ENCODE data around the gene ALDH1L2.
"Not testable (repeated sequence)": the region's sequence is repeated elsewhere in the genome, so short reads cannot be mapped to it uniquely, and the experiment has no call there.

Gene ALDH1L2

DNA sequence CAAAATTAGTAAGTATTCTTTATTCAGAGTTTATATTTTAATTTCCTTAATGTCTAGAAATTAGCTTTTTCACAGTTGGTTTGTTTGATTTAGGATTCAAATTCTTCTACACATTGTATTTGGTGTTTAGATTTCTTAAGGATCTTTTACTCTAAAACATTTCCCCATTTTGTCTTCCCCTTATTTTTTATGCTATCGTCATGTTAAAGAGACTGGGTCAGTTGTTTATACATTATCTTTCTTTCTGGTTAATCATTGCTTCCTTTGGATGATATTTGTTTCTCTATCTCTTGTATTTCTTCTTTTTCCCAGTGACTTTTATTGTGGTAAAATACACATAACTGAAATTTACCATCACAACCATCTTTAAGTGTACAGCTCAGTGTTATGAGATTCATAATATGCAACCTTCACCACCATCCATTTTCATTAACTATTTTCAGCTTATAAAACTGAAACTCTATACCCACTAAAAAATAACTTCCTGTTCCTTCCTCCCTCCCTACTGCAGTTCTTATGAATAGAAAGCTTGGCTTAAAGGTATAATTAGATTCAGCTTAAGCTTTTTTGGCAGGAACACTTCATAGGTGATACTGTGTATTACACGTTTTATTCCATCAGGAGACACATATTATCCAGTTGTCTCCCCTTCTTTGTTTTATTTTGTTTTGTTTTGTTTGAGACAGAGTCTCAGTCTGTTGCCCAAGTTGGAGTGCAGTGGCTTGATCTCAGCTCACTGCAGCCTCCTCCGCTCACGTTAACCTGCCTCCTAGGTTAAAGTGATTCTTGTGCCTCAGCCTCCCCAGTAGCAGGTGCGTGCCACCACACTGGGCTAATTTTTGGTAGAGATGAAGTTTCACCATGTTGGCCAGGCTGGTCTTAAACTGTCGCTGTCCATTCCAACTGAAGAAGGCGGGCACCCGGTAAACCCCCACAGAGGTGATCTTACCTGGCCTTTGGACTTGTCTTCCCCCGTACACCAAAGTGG, 53.1 kb downstream of the ALDH1L2 start:
- no peak for DNase-seq

DNA sequence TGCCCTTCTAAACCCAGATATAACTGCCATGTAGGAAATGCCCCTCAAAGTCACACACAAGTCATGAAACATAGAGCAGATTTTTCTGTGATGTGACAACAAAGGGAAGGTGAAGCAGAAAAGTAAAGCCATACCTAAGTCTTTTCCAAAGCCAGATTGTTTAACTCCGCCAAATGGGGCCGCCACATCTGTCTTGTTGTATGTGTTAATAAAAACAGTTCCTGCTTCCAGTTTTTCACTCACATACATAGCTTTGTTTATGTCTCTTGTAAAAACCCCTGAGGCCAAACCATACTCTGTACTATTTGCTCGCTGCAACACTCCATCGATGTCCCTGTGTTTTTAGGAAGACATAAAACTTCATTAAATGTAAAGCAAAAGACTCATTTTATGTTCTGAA, 57.8 kb downstream of the ALDH1L2 start:
- DNase-seq, result no peak

DNA sequence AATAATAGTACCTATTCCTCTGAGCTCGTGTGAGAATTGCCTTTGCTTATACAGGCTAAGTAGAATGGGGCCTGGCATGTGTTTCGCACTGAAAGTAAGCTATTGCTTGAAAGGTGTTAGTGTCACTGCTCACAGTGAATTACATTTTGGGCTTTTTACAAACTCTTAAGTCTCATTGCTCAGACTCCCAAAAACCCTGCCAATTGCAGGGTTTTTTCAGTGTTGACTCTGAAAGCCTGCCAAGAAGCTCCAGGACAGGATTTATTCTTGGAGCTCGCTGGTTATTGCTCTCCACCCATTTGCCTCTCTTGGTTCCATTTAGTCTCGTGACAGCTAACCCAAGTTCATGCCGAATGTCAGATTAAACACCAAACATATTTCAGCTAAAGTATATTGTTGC, 58.4 kb downstream of the ALDH1L2 start:
- no peak for DNase-seq

DNA sequence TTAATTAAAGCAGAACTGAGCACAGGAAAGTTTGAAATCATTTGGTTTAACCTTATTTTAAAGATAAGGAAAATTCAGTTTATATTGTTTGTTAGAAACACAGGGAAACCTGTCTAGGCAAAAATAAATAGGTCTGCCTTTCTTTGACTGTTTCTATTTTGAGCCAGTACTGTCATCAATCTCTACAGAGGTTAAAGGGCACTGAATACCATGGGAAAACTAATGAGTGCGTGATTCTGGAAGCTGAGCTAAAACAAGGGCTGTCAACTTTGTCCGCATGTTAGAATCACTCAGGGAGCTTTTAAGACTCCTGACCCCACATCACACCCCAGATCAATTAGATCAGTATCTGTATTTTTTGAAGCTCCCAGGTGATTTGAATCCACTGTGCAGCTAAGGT, 59.3 kb downstream of the ALDH1L2 start:
- no peak for DNase-seq

DNA sequence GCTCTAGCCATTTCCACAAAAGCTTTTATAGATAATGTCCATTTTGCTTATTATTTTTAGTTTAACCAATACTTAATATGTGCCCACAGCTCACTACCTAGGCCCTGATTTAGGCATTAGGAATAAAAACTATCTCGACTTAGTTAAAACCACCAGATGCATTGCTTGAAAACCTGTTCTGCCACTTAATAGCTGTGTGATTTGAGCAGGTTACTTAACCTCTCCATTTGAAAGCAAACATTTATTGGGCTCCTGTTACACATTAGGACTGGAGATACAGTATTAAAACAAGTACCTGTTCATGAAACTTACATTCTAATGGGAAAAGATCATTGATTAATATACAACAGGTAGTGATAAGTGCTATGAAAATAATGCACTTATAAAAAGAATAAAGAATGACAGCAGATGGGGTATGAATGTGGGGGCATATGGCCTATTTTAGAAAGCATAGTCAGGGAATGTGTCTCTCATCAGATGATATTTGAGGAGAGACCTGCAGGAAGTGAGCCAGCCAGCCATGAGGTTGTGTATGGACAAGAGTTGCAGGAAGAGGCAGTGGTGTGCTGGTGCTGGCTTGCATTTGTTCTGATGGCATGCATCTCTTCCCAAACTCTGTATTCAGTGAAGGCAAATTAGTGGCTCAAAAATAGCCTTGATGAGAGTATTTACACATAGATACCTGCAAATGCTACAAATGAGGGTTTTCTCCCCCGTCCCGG, 63.9 kb downstream of the ALDH1L2 start:
- DNase-seq, result no peak

DNA sequence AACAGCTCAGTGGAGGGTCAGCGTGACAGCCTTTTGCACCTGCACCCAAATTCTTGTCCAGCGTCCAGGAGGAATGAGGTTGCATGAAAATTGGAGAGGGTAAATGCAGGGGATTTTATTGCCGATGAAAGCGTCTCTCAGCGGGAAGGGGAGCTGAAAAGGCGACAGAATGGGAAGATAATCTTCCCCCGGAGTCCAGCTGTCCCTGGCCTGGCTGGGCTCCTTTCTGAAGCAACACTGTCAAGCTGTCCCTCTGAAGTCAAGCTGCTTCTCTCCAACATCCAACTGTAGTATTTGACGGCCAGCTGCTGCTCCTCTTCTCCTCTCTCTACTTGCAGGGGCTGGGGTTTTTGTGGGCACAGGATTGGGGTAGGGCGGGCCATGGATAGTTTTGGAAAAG, 65.5 kb downstream of the ALDH1L2 start:
- no peak for DNase-seq

DNA sequence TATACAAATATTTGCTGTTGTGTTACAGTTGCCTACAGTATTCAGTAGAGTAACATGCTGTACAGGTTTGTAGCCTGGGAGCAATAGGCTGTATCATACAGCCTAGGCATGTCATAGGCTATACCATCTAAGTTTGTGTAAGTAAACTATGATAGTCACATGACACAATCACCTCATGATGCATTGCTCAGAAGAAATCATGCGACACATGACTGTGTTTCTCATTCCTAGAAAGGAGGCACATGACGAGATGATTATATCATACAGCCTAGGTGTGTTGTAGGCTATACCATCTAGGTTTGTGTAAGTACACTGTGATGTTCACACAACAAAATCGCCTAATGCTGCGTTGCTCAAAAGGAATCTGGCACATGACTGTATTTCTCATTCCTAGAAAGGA, 66.2 kb downstream of the ALDH1L2 start:
- no peak for DNase-seq

DNA sequence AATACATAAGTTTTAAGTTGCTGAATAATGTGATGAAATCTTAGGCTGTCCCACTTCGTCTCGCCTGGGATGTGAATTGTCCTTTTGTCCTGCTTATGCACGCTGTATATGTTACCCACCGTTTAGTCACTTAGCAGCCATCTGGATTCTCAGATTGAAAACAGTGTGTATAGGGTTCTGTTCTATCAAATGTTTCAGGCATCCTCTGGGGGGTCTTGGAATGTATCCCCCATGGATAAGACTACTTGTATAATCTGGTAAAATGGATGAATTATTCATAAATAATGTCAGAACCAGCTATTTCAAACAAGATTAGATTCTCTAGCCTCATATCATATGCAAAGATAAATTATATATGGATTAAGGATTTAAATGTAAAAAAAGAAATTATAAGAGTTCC, 68.7 kb downstream of the ALDH1L2 start:
- DNase-seq, result no peak

DNA sequence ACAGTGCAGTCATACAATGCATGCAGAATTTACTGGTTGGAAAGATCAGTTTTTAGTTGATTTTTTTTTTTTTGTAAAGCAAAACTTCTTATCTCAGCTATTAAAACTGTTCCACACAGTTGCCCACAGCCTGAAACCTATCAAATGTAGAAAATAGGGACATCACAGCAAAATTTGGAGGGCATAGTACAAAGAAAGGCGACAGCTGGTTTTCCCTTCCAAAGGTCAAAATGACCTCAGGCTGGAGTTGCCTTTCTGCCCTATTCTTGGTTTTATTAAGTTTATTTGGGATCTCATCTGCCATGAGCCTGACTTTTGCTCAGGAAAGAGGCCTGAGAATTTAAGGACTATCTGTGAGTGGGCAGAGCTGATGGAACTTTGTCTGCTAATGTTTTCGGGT, 69.7 kb downstream of the ALDH1L2 start:
- DNase-seq, result no peak

DNA sequence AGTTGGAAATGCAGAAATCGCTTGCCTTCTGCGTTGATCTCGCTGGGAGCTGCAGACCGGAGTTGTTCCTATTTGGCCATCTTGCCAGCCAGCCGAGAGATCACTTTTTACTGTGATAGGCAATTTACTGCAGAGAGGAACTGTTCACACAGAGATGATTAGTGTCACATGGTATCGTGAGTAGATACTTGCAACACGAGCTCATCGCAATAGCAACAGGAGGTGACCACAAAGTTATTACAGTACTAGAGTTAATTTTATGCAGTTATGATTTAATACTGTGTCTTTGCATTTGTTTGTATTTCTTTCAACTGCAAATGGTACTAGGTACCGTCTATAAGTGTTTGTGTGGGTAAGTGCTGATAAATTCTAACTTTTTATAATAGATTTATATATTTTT, 70.4 kb downstream of the ALDH1L2 start:
- DNase-seq, result no peak

DNA sequence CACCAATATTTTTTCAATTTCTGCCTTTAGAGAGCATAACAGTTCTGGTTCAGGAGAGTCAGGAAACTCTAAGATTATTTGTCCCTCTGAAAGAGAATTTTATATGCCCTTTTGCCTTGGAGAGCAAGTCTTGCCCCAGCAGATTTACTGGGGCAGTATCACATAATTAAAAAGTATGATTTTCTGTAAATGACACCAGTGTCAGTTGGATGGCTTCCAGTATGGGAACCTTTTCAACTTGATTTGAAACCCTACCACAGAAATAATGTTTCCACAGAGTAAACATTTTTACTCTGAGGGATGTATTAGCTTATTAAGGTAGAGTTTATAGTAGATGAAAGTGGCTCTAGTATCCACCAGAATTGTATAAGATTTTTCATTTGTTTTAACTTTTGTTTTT, 82.8 kb downstream of the ALDH1L2 start:
- DNase-seq, result no peak

DNA sequence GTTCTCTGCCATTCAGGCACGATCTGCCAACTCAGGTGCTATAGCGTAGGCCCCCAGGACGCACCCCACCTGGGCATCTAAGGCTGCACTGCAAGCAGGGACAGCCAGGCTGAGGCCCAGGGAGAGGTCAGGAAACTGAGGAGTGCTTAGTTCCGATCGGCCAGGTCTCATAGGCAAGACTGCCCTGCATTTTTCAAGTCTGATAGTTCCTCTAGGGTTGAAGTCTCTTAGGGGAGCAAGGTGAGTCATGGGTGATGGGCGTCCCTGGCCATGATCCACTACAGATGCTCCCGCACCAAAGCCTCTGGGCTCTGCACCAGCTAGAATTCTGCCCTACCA, 84.9 kb downstream of the ALDH1L2 start:
- no peak for DNase-seq

DNA sequence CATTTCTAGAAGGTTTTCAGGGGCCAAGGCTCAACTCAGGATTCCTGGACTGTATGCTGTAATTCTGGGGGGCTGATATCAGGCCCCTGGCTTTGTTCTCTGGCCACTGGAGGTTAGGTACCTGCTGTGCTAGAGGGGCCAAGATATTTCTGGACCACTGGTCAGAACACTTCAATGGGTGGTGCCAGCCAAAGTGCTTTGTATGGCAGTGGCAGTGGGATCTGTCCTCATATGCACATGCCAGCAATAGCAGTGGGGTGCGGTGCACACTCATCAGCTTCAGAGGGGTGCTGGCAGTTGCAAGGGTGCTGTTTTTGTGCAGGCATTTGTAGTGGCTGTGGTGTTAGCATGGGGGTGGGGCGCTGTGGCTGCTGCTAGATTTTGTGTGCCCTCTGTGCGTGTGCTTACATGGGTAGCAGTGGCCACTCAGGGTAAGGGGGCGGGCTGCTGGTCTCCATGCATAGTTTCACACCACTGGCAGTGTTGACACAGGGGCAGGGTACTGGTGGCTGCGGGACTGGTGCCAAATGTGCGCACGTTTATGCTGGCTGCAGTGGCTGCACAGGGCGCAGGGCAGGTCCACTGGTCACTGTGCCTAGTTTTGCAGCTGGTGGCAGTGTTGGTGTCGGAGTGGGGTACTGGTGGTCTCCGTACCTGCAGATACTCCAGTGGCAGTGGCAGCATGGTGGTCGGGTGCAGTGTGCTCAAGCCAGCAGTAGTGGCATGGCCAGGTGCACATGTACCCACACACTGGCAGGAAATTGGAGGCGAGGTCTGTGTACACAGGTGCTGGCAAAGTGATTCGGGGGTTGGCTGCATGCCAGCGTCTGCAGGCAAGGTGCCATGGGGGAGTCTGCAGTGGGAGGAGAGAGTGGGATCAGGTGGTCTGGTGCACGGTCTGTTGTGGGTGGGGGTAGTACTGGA, 85.6 kb downstream of the ALDH1L2 start:
- peak; percentile 89 for DNase-seq

DNA sequence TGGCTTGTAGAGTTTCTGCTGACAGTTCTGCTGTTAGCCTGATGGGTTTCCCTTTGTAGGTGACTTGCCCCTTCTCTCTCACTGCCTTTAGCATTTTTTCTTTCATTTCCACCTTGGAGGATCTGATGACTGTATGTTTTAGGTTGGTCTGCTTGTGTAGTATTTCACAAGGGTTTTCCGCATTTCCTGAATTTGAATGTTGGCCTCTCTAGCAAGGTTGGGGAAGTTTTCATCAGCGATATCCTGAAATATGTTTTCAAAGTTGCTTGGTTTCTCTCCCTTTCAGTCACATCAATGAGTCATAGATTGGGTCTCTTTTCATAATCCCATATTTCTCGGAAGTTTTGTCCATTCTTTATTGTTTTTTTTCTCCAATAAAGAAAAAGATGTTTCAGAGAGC, 86.7 kb downstream of the ALDH1L2 start:
- DNase-seq, result no peak

DNA sequence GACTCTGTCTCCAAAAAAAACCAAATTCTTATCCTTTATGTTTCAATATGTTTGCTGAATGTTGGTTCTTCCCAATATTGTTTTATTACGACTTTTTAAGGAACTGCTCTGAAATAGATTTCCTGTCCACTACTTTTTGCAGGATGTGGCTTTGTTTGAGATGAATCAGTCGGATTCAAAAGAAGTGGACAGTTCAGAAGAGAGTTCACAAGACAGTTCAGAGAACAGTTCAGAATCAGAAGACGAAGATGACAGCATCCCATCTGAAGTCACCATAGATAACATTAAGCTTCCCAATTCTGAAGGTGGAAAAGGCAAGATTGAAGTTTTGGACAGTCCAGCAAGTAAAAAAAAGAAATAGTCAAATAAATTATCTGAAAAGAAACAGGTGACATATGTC, 89.9 kb downstream of the ALDH1L2 start:
- DNase-seq, result no peak

DNA sequence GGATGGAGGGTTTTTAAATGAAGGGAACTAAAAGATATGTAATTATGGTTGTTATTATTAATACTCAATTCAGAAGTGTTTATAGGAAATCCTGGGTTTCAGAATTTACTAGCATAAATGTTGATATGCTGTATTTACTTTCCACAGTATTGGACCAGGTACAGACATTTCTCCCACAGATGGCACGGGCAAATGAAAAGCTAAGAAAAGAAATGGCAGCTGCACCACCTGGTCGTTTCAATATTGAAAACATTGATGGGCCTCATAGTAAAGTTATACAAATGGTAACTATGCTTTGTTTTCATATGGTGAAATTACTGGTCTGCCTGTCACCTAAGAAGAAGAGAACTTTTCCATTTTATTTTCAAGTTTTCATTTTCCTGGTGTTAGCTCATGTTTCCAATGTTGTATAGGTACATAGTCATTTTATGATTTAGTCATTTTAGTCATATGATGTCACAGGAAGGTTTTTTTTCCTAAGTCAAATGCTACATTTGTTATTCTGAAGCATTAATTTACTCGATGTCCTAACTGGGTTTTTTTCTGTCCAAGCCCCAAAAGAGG, 92.6 kb downstream of the ALDH1L2 start:
- no peak for DNase-seq

DNA sequence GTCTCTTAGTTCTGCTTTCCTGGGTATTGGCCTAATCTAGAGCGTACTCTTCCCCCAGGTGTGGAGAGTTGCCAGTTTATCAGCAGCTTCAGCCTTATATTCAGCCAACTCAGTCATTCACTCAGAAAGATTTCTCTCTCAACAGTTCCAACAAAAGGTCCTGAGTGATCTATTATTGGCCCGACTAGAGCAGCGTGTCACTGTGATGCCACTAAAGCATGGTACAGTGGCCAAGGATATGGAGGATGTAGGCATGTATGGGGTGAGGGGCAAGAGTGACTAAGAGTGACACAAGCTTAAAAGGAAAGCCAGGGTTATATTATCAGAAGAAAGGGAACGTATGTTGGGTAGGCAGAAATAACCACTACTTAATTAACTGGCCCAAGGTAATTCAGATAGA, 93.3 kb downstream of the ALDH1L2 start:
- DNase-seq, result no peak

DNA sequence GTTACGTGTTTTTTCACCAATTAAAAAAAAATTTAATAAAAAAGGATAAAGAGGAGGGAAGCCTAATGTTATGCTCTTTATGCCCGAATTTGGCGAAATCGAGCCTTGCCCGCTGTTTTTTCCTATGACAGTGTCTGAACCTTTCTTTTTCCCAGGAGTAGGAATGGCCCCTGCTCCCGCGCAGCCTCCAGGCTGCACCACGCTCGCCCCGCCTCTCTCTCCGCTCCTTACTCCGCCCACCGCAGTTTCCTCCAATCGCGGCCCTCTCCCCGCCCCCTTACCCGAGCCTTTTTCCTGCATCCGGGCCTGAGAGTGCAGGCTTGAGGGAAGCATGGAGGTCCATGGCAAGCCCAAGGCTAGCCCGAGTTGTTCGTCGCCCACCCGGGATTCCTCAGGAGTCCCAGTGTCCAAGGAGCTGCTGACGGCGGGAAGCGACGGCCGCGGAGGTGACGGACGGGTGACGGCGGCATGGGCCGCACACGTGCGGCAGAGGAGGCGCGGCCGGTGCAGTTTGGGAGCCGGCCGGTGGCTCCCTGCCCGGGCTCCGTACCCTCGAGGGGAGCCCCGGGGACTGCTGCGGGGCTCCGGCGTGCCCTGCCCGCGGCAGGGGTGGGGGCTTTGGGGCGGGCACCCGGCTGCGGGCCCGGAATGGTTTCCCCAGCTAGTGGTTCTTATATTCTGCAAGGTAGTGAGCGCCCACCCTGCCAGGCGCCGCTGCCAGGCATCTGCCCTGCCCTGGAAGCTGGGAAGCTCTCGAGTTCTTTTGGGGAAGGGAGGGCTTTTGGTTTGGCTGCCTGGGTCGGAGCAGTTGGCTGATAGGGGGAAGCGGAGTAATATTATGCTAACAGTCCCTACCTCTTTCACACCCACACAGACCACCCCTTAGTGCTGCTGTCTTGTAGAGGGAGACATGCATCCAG, 98.0 kb downstream of the ALDH1L2 start, which contains the start of gene NOPCHAP1:
TSS of gene NOPCHAP1 (plus strand) at position 295 of the 920 bp plus-strand sequence. CDS start at position 332, 37 bp downstream.
- peak; percentile 95 for DNase-seq

DNA sequence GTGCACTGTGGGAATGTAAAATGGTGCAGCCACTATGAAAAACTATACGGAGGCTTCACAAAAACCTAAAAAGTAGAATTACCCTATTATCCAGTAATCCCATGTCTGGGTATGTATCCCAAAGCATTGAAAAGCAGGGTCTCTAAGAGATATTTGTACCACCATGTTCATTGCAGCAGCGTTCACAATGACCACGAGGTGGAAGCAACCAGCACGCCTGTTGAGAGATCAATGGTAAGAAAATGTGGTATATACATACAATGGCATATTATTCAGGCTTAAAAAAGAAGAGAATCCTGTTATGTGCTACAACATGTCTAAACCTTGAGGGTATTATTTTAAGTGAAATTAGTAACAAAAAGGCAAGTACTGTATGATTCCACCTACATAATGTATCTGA, 99.1 kb downstream of the ALDH1L2 start:
- DNase-seq, result no peak

DNA sequence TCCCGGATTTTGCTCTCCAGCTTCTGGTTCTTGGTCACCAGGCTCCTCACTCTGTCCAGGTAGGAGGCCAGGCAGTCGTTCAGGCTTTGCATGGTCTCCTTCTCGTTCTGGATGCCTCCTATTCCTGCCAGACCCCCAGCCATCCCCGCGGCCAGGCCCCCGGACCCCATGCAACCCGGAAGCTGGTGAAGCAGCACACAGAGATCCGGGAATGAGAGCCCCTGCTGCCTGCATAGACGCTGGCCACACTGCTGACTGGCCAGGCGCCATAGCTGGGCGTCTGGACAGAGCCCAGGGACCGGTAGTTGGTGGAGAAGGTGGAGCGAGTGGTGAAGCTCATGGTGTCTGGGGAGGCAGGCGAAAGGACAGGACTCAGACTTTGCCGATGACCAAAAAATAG, 106.6 kb downstream of the ALDH1L2 start:
- not testable (repeated sequence) for DNase-seq

DNA sequence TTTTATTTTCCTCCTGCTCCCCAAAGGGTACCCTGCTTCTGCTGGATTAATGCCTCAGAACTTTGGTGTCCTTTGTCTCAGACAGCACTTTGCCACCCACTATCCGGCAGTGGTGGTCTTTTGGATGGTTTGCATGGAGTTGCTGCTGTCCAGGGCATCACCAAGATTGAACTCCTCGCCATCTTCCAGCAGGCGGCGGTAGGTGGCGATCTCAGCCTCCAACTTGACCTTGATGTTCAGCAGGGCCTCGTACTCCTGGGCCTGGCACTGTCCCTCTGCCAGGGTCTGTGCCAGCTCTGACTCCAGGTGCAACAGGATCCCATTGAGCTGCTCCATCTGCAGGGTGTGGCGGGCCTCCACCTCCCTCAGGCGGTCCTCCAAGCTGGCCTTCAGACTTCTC, 107.6 kb downstream of the ALDH1L2 start:
- no peak for DNase-seq
